ENCODE measurements around the gene HIRIP3.
A peak's percentile ranks its signal among the peaks of the same experiment; 100 is the strongest.

The HIRIP3 gene

DNA sequence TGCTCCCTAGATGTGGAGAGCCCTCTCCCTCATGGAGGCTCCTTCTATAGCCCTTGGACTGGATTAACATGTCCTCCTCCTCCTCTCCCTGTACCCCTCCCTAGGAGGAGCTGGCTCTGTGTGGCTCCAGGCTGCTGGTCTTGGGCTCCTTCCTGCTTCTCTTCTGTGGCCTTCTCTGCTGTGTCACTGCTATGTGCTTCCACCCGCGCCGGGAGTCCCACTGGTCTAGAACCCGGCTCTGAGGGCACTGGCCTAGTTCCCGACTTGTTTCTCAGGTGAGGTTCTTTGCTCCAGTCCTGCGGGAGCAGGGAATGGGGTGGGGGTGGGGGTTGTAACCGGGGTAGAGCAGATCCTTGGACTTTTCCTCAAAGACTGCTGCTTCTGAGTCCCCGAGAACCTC is 24.1 kb downstream of the HIRIP3 start:
- CTCF ChIA-PET, result interaction anchor here (1.4 to 4.2 kb wide), 2 partner anchors 9 to 11 kb away, joined by 3 to 27 read pairs; partner anchors contain the start of gene TMEM219
- no peak overlapping the region for H3K4me3 ChIP-seq (ENCODE audit: low read depth, low read length)
- DNase-seq (ENCODE audit: low read depth, low spot score), result no peak
- POLR2A ChIA-PET, result no interaction called here
- TF ChIP-seq, protein P1, sequence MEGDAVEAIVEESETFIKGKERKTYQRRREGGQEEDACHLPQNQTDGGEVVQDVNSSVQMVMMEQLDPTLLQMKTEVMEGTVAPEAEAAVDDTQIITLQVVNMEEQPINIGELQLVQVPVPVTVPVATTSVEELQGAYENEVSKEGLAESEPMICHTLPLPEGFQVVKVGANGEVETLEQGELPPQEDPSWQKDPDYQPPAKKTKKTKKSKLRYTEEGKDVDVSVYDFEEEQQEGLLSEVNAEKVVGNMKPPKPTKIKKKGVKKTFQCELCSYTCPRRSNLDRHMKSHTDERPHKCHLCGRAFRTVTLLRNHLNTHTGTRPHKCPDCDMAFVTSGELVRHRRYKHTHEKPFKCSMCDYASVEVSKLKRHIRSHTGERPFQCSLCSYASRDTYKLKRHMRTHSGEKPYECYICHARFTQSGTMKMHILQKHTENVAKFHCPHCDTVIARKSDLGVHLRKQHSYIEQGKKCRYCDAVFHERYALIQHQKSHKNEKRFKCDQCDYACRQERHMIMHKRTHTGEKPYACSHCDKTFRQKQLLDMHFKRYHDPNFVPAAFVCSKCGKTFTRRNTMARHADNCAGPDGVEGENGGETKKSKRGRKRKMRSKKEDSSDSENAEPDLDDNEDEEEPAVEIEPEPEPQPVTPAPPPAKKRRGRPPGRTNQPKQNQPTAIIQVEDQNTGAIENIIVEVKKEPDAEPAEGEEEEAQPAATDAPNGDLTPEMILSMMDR (IDR thresholded peaks at IDR 0.05; ENCODE audit: insufficient read depth, low read length, missing control alignments), result no peak

DNA sequence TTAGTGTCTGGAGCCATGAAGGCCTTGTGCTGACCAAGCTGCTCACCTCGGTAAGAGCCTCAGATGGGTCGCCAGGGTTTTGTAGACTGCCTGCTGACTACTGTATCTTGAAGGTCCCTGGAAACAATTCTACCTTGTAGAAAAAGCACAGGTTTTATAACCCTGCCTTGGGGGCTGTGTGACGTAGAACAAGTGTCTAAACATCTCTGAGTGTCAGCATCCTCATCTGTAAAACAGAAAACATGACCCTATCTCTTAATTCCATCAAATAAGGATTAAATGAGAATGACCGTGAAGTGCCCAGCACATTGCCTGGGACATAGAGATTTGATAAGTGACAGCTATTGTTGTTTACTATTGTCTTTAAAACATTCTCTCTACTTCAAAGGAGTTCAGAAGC is 27.2 kb downstream of the HIRIP3 start:
- POLR2A ChIA-PET, result no interaction called here
- CTCF ChIA-PET, result no interaction called here
- no peak for DNase-seq (ENCODE audit: low read depth, low spot score)
- no peak overlapping the region for H3K4me3 ChIP-seq (ENCODE audit: low read depth, low read length)
- TF ChIP-seq, protein P1 (IDR thresholded peaks at IDR 0.05; ENCODE audit: insufficient read depth, low read length, missing control alignments), result no peak

DNA sequence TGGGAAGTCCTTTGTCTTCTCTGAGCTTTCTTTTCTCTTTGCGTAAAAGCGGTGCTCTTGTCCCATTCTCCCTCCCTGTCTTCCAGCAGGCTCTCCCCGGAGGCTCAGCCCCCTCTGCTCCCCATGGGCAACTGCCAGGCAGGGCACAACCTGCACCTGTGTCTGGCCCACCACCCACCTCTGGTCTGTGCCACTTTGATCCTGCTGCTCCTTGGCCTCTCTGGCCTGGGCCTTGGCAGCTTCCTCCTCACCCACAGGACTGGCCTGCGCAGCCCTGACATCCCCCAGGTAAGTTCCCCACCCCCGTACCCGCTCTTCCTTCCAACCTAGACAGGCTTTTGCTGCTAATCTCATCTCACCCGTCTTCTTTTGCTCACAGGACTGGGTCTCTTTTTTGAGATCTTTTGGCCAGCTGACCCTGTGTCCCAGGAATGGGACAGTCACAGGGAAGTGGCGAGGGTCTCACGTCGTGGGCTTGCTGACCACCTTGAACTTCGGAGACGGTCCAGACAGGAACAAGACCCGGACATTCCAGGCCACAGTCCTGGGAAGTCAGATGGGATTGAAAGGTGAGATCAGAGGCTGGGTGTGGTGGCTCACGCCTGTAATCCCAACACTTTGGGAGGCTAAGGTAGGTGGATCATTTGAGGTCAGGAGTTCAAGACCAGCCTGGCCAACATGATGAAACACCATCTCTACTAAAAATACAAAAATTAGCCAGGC is 32.2 kb downstream of the HIRIP3 start:
- TF ChIP-seq, protein P1 (IDR thresholded peaks at IDR 0.05; ENCODE audit: insufficient read depth, low read length, missing control alignments), result no peak
- peak overlapping the region; percentile 79 for H3K4me3 ChIP-seq (ENCODE audit: low read depth, low read length)
- POLR2A ChIA-PET, result interaction anchor here (0.5 to 2.2 kb wide), 2 partner anchors 10 to 47 kb away, joined by 5 to 17 read pairs; partner anchors contain the start of gene TAOK2
- DNase-seq (ENCODE audit: low read depth, low spot score), result no peak
- CTCF ChIA-PET, result interaction anchor here (0.7 to 2.3 kb wide), 5 partner anchors 9 to 115 kb away, joined by 3 to 27 read pairs (median 5); partner anchors contain the start of gene TAOK2

DNA sequence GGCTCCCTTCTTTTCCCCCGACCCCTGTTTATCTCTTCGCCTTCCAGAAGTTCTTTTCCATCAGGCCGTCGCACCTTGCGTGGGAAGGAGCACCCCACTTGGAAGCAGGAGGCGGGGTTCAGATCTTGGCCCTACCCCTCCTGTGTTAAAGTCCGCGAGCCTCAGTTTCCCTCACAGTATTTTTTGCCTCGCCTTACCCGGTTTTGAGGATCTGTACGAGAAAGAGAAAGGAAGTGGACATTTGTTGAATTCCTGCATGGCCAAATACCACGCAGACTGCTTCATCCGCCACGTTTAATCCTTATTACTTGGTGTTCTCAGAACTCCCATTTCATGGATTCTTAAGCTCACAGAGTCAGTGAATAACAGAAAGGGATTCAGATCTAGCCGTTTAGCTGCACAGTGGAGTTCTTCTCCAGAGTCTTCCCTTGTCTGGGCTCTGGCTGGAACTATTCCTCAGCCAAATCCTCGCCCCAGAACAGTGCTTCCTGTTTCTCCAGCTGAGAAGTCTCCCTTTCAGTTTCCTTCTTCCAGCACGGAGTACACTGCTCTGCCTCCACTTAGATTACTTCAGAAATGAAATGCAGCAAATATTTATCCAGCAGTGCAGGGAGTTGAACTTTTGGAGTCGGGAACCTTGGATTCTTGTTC is 32.9 kb downstream of the HIRIP3 start:
- ChIA-PET CTCF (interaction anchor here (0.7 to 3.5 kb wide), 11 partner anchors 9 to 114 kb away, joined by 3 to 27 read pairs (median 5); partner anchors contain the start of genes TAOK2 and TLCD3B), POLR2A (interaction anchor here (0.5 to 2.7 kb wide), 6 partner anchors 10 to 115 kb away, joined by 3 to 21 read pairs (median 8); partner anchors contain the start of genes CDIPT, KCTD13 and TAOK2)
- DNase-seq (ENCODE audit: low read depth, low spot score), result no peak
- TF ChIP-seq, protein P1 (IDR thresholded peaks at IDR 0.05; ENCODE audit: insufficient read depth, low read length, missing control alignments), result no peak
- peak overlapping the region; percentile 79 for H3K4me3 ChIP-seq (ENCODE audit: low read depth, low read length)

DNA sequence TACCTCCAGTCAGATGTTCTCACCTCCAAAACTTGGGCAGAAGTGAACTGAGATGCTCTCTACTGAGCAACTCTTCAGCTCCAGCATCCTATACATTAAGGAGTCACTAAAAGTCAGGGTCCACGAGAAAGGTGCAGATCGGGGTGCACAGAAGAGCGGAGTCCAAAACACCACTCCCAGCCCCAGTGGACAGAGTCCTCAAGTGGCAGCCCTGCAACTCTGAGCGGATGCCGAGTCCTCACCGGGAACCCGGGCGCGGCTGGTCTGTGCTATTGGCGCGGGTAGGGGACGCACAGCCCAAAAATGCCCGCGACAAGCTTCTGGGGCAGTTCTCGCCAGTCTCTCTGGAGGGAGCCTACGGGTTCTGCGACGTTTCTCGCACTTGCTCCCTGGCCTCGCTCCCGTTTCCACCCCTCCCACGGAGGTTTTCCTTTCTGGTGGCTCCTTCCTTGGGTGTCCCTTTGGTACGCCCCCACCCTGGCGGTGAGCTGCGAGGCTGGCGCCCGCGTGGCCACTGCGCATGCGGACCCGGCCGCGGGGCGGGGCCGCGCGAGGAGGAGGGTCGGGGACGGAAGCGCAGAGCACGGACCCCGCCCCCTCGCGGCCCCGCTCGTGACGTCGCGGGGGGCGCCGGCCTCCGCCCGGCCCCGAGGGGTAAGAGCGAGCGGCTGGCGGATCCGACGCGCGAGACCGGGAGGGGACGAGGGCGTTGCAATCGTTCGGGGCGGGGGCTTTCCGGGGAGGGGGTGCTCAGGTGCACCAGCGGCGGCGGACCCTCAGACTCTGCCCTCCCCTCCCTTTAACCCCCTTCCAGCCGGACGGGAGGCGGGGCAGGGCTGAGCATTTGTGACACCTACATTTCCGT is 33.7 kb downstream of the HIRIP3 start, which contains the start of gene TMEM219:
Gene TMEM219, plus strand, starts transcription at position 601 of the 865 bp plus-strand sequence. CDS start 1,065 bp downstream, outside the sequence.
- POLR2A ChIA-PET, result interaction anchor here (0.7 to 2.7 kb wide), 7 partner anchors 11 to 951 kb away, joined by 3 to 21 read pairs (median 5); partner anchors contain the start of genes CDIPT, KCTD13 and TAOK2
- CTCF ChIA-PET, result interaction anchor here (0.8 to 3.5 kb wide), 12 partner anchors 8 to 113 kb away, joined by 3 to 27 read pairs (median 4); partner anchors contain the start of genes TAOK2 and TLCD3B
- DNase-seq (ENCODE audit: low read depth, low spot score), result no peak
- peak within 1 kb of the TSS; percentile 79 for H3K4me3 ChIP-seq (ENCODE audit: low read depth, low read length)
- TF ChIP-seq, protein P1 (IDR thresholded peaks at IDR 0.05; ENCODE audit: insufficient read depth, low read length, missing control alignments), result peak; percentile 26

All from AG04449 (cell line).